SK-N-SH treated with all-trans-retinoic acid at 6 μM for 48 hours (cell line): ENCODE measurements around the gene LCE2A.

ENCODE experiments used
- ARNTL ChIP-seq: fragments of 450-650 bp; formaldehyde crosslinking; IDR thresholded peaks from 2 replicates; pipeline ENCODE4 v1.5.0; 2020; ENCODE audit warnings: low read depth, mild to moderate bottlenecking, moderate library complexity, borderline replicate concordance
- BACH2 ChIP-seq: fragments of 250-450 bp; sonication (Bioruptor Pico); IDR thresholded peaks from 2 replicates; pipeline ENCODE4 v1.9.0; 2021; ENCODE audit warnings: mild to moderate bottlenecking, borderline replicate concordance
- CREB5 ChIP-seq: fragments of 250-450 bp; sonication (Bioruptor Pico); IDR thresholded peaks from 2 replicates; pipeline ENCODE4 v1.5.1; 2020; ENCODE audit warnings: low read depth, mild to moderate bottlenecking, moderate library complexity
- CSRNP3 ChIP-seq: fragments of 250-450 bp; sonication (Bioruptor Pico); IDR thresholded peaks from 2 replicates; pipeline ENCODE4 v1.5.1; 2021; ENCODE audit warnings: mild to moderate bottlenecking, moderate library complexity
- ESRRG ChIP-seq: fragments of 250-450 bp; sonication (Bioruptor Pico); IDR thresholded peaks from 2 replicates; pipeline ENCODE4 v1.6.1; 2021; ENCODE audit warnings: mild to moderate bottlenecking
- PATZ1 ChIP-seq: fragments of 250-450 bp; sonication (Bioruptor Pico); IDR thresholded peaks from 2 replicates; pipeline ENCODE4 v1.8.0; 2020; ENCODE audit warnings: mild to moderate bottlenecking, moderate library complexity, borderline replicate concordance
- POU6F1 ChIP-seq: fragments of 250-450 bp; sonication (Bioruptor Pico); IDR thresholded peaks from 2 replicates; pipeline ENCODE4 v1.8.0; 2021; ENCODE audit warnings: low read depth, mild to moderate bottlenecking, moderate library complexity, borderline replicate concordance
- RARB ChIP-seq: fragments of 250-450 bp; sonication (Bioruptor Pico); IDR thresholded peaks from 2 replicates; pipeline ENCODE4 v1.8.0; 2021; ENCODE audit warnings: mild to moderate bottlenecking, moderate library complexity
- TCF4 ChIP-seq: fragments of 250-450 bp; sonication (Bioruptor Pico); IDR thresholded peaks from 2 replicates; pipeline ENCODE4 v1.8.0; 2021; ENCODE audit warnings: mild to moderate bottlenecking, moderate library complexity, borderline replicate concordance
- ZC3H10 ChIP-seq: fragments of 250-450 bp; sonication (Bioruptor Pico); IDR thresholded peaks from 2 replicates; pipeline ENCODE4 v1.5.1; 2021; ENCODE audit warnings: mild to moderate bottlenecking, moderate library complexity
- ZFP3 ChIP-seq: fragments of 250-450 bp; sonication (Bioruptor Pico); IDR thresholded peaks from 2 replicates; pipeline ENCODE4 v1.5.0; 2020; ENCODE audit warnings: mild to moderate bottlenecking, moderate library complexity
- ZFP30 ChIP-seq: fragments of 450-650 bp; formaldehyde crosslinking; IDR thresholded peaks from 2 replicates; pipeline ENCODE4 v1.5.0; 2022; ENCODE audit warnings: mild to moderate bottlenecking, moderate library complexity
- ZNF70 ChIP-seq: fragments of 450-650 bp; formaldehyde crosslinking; IDR thresholded peaks from 2 replicates; pipeline ENCODE4 v1.5.0; 2020; ENCODE audit warnings: mild to moderate bottlenecking, moderate library complexity
- ZNF8 ChIP-seq: fragments of 450-650 bp; formaldehyde crosslinking; IDR thresholded peaks from 2 replicates; pipeline ENCODE4 v1.5.0; 2020; ENCODE audit warnings: mild to moderate bottlenecking, moderate library complexity

- TF ChIP-seq ZFP3 (CRISPR knock-in tag): no peak
- no peak for TF ChIP-seq CREB5
- TF ChIP-seq ZNF8 (CRISPR knock-in tag): no peak
- TF ChIP-seq RARB: no peak
- TF ChIP-seq ZNF70 (CRISPR knock-in tag): no peak
- TF ChIP-seq PATZ1 (CRISPR knock-in tag): no peak
- TF ChIP-seq ARNTL (CRISPR knock-in tag): no peak
- TF ChIP-seq ZFP30 (CRISPR knock-in tag): no peak
- TF ChIP-seq CSRNP3 (CRISPR knock-in tag): no peak
- no peak for TF ChIP-seq BACH2 (CRISPR knock-in tag)
- no peak for TF ChIP-seq TCF4 (CRISPR knock-in tag)
- no peak for TF ChIP-seq ESRRG (CRISPR knock-in tag)
- no peak for TF ChIP-seq ZC3H10 (CRISPR knock-in tag)
- no peak for TF ChIP-seq POU6F1 (CRISPR knock-in tag)
Observed at GRCh38 chr1:152707860-152708259, 9.7 kb downstream of the LCE2A start, which contains the start of gene LCE4A.
